NCI-H1930 (cell line): ENCODE measurements around the gene ARHGAP44.
"Not testable (repeated sequence)": the region's sequence is repeated elsewhere in the genome, so short reads cannot be mapped to it uniquely, and the experiment has no call there.

Experiments
- DNase-seq, 2 experiments: peaks; one replicate each; lab custom pipeline; 2025; lab: John Stamatoyannopoulos, UW

The ARHGAP44 gene

DNA sequence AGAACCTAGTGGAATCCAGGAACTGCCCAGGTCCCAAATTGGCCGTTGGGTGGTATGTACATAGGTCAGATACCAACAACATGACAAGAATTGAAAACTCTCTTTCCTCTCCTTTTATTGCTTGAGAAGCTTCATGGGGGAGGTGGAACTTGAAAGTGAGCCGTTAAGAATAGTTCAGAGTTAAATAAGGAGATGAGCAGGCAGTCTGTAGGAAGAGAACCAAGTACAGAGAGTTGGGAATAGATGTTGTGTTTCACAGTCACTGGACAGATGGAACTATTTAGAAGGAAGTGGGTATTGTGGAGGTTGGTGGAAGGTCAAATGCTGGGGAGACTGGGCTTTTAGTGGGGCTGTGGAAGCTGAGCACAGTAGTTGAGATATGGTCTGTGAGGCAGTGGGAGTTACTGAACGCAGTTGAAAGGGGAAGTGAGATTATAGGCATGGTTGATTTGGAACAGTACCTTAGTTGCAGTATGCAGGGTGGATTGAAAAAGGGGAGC lies 26.4 kb downstream of the ARHGAP44 start:
- DNase-seq, result no peak

GRCh38 chr17:12821376-12821940 lies 32.2 kb downstream of the ARHGAP44 start:
- no peak for DNase-seq

DNA sequence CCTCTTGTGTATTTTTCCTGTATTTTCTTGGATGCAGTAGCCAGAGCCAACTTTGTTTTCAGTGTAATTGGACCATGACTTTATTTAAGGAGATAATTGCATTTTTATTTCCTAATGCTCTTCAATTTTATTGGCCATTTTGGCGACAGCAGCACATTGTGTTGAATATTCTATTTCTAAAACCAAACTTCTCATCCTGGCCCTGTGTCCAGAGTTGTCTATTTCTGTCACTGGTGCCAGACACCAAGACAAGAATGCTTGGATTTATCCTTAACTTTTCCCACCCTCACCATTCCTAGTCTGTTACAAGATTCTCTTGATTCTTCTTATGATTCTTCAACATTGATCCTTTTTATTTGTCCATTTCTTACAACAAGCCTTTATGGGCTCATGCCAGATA lies 37.1 kb downstream of the ARHGAP44 start:
- no peak for DNase-seq

- DNase-seq, result no peak
Observed at GRCh38 chr17:12830777-12831247, 41.5 kb downstream of the ARHGAP44 start.

- DNase-seq, result no peak
Observed at GRCh38 chr17:12831839-12832238, 42.5 kb downstream of the ARHGAP44 start.

GRCh38 chr17:12839042-12839441 lies 49.7 kb downstream of the ARHGAP44 start:
- DNase-seq, result no peak

DNA sequence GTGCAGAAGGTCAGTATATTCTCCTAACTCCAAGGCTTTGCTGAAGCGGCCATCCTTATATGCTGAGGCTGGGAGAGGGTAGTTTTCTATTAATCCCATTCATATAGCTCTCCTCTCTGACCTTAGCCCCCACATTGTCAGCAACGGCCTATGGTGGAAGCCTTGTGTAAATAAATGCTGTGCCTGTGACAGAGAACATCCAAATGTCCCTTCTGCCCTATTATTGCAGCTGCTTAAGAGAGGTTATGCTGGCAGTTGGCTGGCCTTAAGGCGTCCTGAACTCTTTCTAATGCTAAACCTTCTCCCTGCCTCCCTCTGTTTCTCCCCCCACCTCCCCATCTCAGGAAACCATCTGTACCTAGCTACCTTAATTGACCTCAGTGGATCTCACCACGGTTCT lies 53.6 kb downstream of the ARHGAP44 start:
- no peak for DNase-seq

DNA sequence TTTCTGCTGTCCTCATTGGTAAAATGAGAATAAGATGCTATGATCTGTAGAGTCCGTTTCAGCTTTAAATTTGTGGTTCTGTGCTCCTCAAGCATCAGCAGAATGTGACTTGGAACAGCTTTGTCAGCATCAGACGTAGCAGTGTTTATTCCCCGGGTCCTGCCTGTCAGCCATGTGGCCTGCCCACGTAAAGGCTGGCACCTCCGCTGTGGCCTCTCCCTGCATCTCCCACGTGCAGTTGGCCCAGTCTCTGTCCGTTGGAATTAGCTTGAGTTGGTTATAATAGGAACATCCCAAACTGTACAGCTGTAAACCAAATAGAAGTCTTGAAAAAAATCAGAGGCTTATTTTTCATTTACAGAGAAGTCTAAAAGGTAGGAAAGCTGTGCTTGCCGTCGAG lies 61.7 kb downstream of the ARHGAP44 start:
- DNase-seq, result no peak

DNA sequence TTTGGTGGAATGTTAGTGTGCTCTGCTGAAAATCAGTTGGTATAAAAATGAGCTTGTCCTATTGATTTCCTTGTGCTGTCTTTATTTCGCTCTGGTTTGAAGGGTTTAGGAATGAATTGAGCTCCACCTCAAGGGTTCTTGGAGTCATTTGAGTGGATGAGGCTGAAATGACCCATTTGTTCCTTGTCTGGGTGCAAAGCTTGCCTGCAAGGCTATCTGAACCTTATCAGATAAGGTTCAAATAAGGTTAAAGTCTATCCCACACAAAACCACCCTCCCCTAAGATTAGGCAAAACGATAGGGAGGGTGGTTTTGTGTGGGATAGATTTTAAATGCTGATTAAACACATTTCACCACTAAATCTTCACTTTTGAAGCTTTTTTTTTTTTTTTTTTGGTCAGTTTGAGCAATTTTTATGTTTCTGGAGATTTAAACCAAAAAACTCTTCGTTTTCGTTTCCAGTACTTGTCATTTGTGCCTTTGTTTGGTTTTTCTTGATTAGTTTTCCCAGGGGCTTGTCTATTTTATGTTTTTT lies 62.7 kb downstream of the ARHGAP44 start:
- no peak for DNase-seq

DNA sequence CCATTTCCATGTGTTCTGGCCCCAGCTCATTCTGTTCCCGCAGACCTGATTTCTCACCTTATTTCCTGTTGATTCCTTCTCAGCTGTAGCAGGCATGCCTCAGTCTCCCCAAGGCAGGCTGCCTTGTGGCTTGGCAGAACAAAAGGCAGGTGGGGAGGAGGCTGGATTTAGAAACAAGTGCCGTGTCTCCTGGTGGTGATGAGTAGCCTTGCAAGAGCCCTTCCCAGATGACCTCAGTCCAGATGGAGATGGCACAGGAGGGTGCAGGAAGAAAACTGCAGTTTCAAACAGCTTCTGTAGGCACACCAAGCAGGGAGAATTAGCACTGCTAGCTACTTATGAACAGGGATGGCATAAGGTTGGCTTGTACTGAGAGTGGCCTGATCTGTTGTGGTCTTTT lies 64.6 kb downstream of the ARHGAP44 start:
- DNase-seq, result no peak

DNA sequence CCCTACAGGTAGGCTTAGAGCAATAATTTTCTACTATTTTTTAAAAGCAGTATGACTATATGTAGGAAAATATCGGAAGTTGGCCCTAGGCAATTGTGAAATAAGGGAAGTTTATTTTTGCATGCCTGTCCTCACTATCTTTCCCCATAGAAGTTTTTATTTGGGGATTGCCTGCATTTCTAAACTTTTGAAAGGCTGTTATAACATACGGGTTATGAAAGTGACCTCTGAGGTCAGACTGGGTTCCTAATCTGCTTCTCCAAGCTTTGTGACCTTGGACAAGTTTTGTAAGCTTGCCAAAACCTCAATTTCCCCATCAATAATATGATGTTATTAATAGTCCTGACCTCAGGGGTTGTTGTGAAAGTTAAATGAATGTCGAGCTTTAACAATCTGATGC lies 67.1 kb downstream of the ARHGAP44 start:
- DNase-seq, result no peak

DNA sequence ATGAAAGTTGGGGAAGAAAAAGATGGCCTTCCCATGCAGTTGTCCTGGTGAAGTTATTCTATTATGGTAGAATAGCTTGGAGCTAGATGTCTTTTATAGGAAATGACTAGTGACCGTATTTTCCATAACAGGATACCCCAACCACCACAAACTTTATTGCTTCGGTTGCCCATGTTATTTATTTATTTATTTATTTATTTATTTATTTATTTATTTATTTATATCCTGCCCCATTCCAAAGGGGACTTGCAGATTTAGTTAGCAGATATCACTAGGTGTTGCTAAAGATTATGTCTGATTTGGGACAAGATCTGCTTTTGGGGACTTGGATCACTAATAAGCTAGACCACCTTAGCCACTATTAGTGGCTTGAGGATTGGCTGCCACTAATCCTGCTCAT lies 68.3 kb downstream of the ARHGAP44 start:
- DNase-seq, result no peak

- no peak for DNase-seq
Observed at GRCh38 chr17:12859520-12859919, 70.2 kb downstream of the ARHGAP44 start.

DNA sequence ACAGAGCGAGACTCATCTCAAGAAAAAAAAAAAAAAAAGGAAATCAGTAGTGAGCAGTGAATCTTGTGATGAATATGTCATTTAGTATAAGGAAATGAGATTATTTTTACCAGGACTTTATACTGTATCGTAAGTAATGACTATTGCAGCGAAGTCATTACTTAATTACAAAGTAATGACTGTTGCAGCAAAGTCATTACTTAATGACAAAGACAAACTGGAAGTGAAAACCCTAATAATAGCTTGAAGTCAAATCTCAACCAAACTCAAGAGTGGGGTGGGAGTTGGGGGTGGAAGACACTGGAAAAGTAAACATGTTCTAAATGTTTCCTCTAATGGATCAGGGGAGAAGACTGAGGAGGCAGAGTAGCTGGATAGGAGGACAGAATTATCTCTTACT lies 76.5 kb downstream of the ARHGAP44 start:
- DNase-seq, result no peak

- no peak for DNase-seq
Observed at GRCh38 chr17:12866244-12866643, 76.9 kb downstream of the ARHGAP44 start.

DNA sequence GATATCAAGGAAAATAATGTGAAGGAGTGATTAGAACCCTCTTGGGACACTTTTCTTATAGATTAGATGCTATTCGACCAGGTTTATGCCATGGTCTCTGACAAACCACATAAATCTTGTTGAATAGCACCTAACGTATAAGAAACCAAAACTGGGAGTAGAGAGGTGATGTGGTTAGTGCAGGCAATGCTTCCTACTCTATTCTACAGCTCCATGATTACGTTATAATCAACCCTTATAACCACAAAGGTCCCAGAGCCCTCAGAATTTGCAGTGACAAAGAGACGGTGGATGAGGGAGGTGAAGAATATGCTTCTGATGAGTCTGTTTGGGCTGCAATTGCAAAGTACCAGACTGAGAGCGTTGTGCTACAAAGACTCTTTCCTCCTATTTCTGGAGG lies 78.4 kb downstream of the ARHGAP44 start:
- DNase-seq, result no peak

DNA sequence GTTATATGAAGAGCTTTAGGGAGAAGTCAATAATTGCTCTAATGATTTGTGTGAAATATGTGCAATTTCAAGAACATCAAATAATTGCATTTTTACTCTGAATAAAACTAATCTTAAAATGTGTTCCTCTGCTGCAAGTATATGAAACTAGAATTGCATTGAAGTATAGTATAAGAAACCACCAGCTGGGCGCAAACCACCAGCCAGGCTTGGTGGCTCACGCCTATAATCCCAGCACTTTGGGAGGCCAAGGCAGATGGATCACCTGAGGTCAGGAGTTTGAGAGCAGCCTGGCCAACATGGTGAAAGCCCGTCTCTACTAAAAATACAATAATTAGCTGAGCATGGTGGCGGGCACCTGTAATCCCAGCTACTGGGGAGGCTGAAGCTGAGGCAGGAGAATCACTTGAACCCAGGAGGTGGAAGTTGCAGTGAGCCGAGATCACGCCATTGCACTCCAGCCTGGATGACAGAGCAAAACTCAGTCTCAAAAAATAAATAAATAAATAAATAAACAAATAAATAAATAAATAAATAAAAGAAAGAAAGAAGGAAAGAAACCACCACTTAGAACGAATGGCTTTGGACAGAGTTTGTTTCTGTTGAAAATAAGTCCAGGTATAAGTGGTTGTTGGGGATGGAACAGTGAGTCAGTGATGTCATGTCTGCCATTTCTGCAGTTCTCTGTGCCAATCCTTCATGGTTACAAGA lies 84.3 kb downstream of the ARHGAP44 start:
- not testable (repeated sequence) for DNase-seq

DNA sequence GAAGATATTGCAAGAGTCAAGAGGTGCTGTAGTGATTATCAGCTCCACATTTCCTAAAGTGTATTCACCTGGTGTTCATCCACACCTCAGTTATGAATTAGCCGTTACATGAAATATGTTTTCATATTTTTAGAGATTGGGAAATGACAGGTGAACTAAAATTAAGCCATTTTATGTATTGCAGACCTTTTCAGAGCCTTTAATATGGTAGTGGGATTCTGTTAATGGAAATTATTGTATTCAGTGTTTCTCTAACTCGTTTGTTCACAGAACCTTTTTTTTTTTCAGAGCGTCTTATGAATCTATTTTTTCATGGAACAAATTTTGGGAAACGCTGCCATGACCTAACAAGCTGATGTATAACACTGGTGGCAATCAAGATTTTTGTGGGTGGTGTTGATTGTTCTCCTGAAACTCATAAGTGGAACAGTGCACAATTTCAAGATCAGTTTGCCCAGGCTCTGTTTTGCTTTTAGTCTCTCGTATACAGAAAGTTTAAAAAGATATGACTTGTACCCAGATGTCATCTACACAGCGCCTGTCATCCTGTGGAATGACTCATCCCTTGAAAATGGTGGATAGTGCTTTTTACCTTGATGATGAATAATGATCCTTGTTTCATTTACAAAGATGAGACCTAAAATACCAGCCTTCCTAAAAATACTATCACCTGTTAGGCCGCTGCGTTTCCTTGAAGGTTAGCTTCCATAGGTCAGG lies 88.8 kb downstream of the ARHGAP44 start:
- DNase-seq, result no peak

- not testable (repeated sequence) for DNase-seq
Observed at GRCh38 chr17:12879096-12879495, 89.8 kb downstream of the ARHGAP44 start.

DNA sequence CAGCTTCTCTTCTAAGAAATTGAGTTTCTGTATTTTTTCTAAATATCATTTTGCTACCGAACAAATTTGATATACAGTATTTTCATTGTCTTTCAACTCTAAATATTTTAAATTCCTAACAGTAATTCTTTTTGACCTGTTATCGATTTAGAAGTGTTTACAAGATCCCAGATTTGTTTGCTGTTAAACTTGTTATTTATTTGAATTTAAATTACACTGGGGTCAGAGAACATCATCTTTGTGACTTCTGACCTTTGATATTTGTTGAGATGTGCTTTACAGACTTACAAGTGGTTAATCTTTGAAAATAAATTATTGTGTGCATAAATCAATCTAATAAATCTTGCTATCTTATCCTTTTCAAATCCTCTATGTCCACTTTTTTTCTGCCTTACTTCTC lies 94.2 kb downstream of the ARHGAP44 start:
- no peak for DNase-seq

GRCh38 chr17:12887088-12887487 lies 97.8 kb downstream of the ARHGAP44 start:
- DNase-seq, result no peak

DNA sequence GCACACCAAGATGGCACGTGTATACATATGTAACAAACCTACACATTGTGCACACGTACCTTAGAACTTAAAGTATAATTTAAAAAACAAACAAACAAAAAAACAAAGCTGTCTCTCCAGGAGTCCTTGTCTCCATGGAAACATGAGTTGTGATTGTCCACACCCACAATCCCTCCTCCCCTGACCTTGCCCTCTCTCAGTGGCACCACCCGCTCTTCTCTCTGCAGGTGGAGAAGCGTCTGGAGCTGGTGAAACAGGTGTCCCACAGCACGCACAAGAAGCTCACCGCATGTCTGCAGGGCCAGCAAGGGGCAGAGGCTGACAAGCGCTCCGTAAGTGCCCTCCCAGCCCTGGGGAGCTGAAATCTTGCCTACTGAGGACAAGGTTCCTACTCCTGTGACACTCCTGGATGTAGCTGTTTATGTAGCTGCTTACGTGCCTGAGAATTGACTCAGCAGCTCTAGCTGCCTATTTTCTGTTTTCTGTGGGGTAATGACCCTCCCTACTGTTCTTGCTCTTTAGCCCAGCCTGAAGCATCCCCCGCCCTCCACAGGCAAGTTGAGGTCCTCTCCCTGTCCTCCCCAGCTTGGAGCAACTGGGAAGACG lies 107.0 kb downstream of the ARHGAP44 start:
- no peak for DNase-seq
